Measurements from ENCODE around the gene TIGD6.

GRCh38 chr5:150022681-150023080 lies 22.2 kb upstream of the TIGD6 start:
- TF ChIP-seq CTCF (conservative IDR thresholded peaks at IDR 0.05; ENCODE audit: low read depth in 2 of 2) (no peak), EZH2 (IDR thresholded peaks at IDR 0.05; ENCODE audit: low read depth, unreplicated experiment) (no peak), POLR2AphosphoS5 (IDR thresholded peaks at IDR 0.05; ENCODE audit: low read depth) (no peak), STAT1 (IDR thresholded peaks at IDR 0.05; ENCODE audit: unreplicated experiment) (no peak), CREB1 (CRISPR knock-in tag; IDR thresholded peaks at IDR 0.05; ENCODE audit: low read depth) (no peak), REST (IDR thresholded peaks at IDR 0.05; ENCODE audit: unreplicated experiment) (no peak), EZH2phosphoT487 (IDR thresholded peaks at IDR 0.05; ENCODE audit: unreplicated experiment) (no peak), ETS1 (IDR thresholded peaks at IDR 0.05) (no peak)

All from GM23338 (cell line).